RWPE1 (cell line): ENCODE results near the gene ATP11A.

Experiments used
- CTCF ChIA-PET: fragments of 350-600 bp; sonication (Branson Sonifier 250); formaldehyde crosslinking; extraction: SDS; loops from one replicate; lab custom pipeline; 2021; lab: Yijun Ruan, JAX
- POLR2A ChIA-PET: fragments of 400-600 bp; formaldehyde crosslinking; extraction: SDS; loops from one replicate; lab custom pipeline; 2020; ENCODE audit warnings: antibody characterized with exemption; ENCODE audit not compliant: low non-redundant PET; lab: Yijun Ruan, JAX
- DNase-seq: peaks from one replicate; pipeline ENCODE4 v3.0.0; 2012; ENCODE audit warnings: low spot score
- H3K27ac ChIP-seq: fragments of 450-650 bp; 2 replicates; pipeline ENCODE4 v1.5.1; 2017
- CTCF ChIP-seq: fragments of 450-650 bp; conservative IDR thresholded peaks from 2 replicates; pipeline ENCODE4 v1.5.1; 2017; ENCODE audit warnings: low read depth, mild to moderate bottlenecking

ATP11A gene

GRCh38 chr13:112648101-112648500 lies 41.7 kb upstream of the ATP11A start:
- TF ChIP-seq CTCF = no peak

DNA sequence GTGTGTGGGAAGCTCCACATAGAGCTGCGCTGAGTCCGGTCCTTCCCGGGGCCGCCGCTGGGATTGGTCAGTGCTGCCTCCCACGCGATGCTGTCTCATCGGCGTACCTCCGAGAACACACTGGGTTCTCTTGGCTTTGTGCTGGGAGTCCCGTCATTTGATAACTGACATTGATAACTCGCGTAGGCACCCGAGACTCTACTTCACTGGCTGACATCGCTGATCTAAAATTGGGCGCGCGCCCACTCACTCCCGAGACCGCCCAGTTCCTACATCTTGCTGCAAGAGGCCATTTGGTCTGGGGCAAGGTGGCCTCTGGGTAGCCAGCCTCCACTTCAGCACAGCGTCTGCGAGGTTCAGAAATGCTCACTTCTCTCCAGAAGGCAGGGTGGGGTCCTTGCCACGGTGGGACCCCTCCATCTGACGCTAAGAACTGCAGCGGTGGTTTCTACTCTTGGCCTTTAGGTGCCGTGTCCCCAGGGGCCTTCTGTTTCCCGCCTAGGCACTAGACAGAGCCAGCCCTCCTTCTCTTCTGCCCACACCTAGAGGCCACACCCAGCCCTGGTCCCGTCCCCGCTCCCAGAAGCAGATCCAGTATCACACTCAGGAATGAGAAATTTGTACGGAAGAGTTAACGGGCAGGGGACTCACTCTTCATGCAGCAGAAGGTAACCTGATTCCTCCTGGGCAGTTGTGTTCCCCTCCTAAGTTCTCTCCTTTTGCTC lies 40.7 kb upstream of the ATP11A start:
- no peak overlapping the region for H3K27ac ChIP-seq
- no peak for DNase-seq
- TF ChIP-seq CTCF = no peak
- ChIA-PET CTCF (no interaction called here), POLR2A (no interaction called here)

More at GRCh38 chr13:112648101-112648500, 41.7 kb upstream of the ATP11A start:
- no peak for DNase-seq
- POLR2A ChIA-PET = no interaction called here
- CTCF ChIA-PET = no interaction called here
- H3K27ac ChIP-seq = no peak overlapping the region

GRCh38 chr13:112651311-112651710 lies 38.5 kb upstream of the ATP11A start:
- CTCF ChIA-PET = no interaction called here
- H3K27ac ChIP-seq = no peak overlapping the region
- no peak for DNase-seq
- POLR2A ChIA-PET = no interaction called here
- TF ChIP-seq CTCF = no peak

DNA sequence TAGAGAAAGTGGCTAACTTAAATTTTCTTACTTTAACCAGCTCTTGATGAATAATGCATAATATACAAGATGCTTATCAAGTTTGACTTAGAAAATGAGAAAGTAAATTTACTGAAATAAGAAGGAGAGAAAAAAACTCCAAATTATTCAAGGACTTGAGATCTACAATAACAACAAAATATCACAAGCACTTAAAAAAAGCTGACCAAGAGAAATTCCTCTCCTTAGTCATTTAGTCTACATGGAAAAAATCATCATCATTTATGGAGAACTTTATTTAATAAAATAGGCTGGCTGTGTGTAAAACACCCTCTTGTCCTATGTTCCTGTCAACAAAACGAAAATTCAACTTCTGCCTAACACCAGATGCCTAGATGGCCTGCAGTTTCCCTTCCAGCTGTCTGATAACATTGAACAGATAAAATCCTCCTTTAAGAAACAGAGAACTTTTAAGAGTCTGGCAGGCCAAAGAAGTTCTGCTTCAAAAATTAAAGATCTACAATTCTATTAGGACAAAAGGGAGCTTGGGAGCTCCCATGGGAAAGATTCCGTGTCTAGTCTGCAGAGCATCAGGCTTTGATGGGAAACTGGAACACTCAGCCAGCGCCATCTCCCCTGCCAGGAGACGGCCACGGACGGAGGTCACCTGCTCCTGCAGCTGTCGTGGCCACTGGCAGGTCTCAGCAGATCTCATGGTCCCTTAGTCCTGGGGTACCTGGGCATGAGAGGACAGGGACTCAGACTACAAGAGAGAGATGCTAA lies 37.9 kb upstream of the ATP11A start:
- ChIA-PET CTCF (no interaction called here), POLR2A (no interaction called here)
- no peak for TF ChIP-seq CTCF

GRCh38 chr13:112652512-112653070 lies 37.2 kb upstream of the ATP11A start:
- TF ChIP-seq CTCF = no peak
- DNase-seq = no peak
- CTCF ChIA-PET = no interaction called here
- POLR2A ChIA-PET = no interaction called here
- H3K27ac ChIP-seq = no peak overlapping the region

More for the DNA sequence above, 37.9 kb upstream of the ATP11A start:
- no peak overlapping the region for H3K27ac ChIP-seq
- no peak for DNase-seq

- TF ChIP-seq CTCF = no peak
- H3K27ac ChIP-seq = no peak overlapping the region
- no peak for DNase-seq
- ChIA-PET POLR2A (no interaction called here), CTCF (no interaction called here)
Observed at GRCh38 chr13:112653071-112653470, 36.8 kb upstream of the ATP11A start.
